HepG2 (cell line): ENCODE results near the gene SLC51B. TPM values are rescaled to one million over a fixed set of nuclear protein-coding genes. Genes with fewer than 3 reads are reported as not detected.

Source experiments
- BRCA1 ChIP-seq: sonication (generic); formaldehyde crosslinking; IDR thresholded peaks from 2 replicates; pipeline ENCODE4 v1.4.0; 2020; ENCODE audit warnings: missing genetic modification reagents
- CEBPG ChIP-seq: IDR thresholded peaks from 2 replicates; pipeline ENCODE4 v1.6.1; 2016
- KLF12 ChIP-seq: sonication (generic); formaldehyde crosslinking; IDR thresholded peaks from 2 replicates; pipeline ENCODE4 v1.4.0; 2020; ENCODE audit warnings: missing genetic modification reagents, borderline replicate concordance
- MEIS2 ChIP-seq: sonication (generic); formaldehyde crosslinking; IDR thresholded peaks from 2 replicates; pipeline ENCODE4 v1.9.0; 2021; ENCODE audit warnings: mild to moderate bottlenecking, missing genetic modification reagents
- PCBP2 ChIP-seq: fragments of 200-400 bp; formaldehyde crosslinking; optimal IDR thresholded peaks from 2 replicates; pipeline ENCODE3; 2018; ENCODE audit warnings: low read length, low read depth; ENCODE audit not compliant: poor library complexity, severe bottlenecking
- SKI ChIP-seq: fragments of 450-650 bp; IDR thresholded peaks from one replicate; pipeline ENCODE4 v1.6.1; 2018; ENCODE audit warnings: mild to moderate bottlenecking; ENCODE audit not compliant: partially characterized antibody
- SNAPC4 ChIP-seq: sonication (generic); formaldehyde crosslinking; IDR thresholded peaks from 2 replicates; pipeline ENCODE4 v1.4.0; 2020; ENCODE audit warnings: mild to moderate bottlenecking, missing genetic modification reagents
- ZFP37 ChIP-seq: sonication (generic); formaldehyde crosslinking; IDR thresholded peaks from 2 replicates; pipeline ENCODE4 v1.4.0; 2020; ENCODE audit warnings: missing genetic modification reagents, borderline replicate concordance
- ZNF101 ChIP-seq: sonication (generic); formaldehyde crosslinking; IDR thresholded peaks from 2 replicates; pipeline ENCODE4 v1.4.0; 2020; ENCODE audit warnings: mild to moderate bottlenecking, low read depth, missing genetic modification reagents, borderline replicate concordance
- ZNF260 ChIP-seq: sonication (generic); formaldehyde crosslinking; IDR thresholded peaks from 2 replicates; pipeline ENCODE4 v1.4.0; 2020; ENCODE audit warnings: missing genetic modification reagents, low read depth, mild to moderate bottlenecking, borderline replicate concordance
- ZNF543 ChIP-seq: sonication (generic); formaldehyde crosslinking; IDR thresholded peaks from 2 replicates; pipeline ENCODE4 v1.4.0; 2020; ENCODE audit warnings: mild to moderate bottlenecking, missing genetic modification reagents
- ZNF607 ChIP-seq: sonication (generic); formaldehyde crosslinking; IDR thresholded peaks from 2 replicates; pipeline ENCODE4 v1.5.1; 2020; ENCODE audit warnings: missing genetic modification reagents, mild to moderate bottlenecking, borderline replicate concordance
- polyA plus RNA-seq, 8 experiments: library from polyadenylated mRNA; depleted of rRNA in 3 of 8; stranded (reverse) in 7 of 8; unstranded in 1 of 8; fragments of >200 nt; fragmentation: Illumina TruSeq in 4 of 8; extraction: Trizol in 4 of 8; gene quantifications; 2 replicates each; pipeline versions ENCODE4 v1.2.1 to v1.2.3, GENCODE V29; 2011 to 2016; ENCODE audit warnings: low read depth in 4 of 8, missing spikeins in 1 of 8, mixed read lengths in 1 of 8; ENCODE audit not compliant: insufficient read depth in 1 of 8
- total RNA-seq, 5 experiments: library from RNA; depleted of rRNA; stranded (reverse); fragments of >200 nt; fragmentation: Illumina TruSeq; extraction: Trizol; gene quantifications; 2 replicates each; pipeline ENCODE4 v1.2.3, GENCODE V29; 2016; ENCODE audit warnings: low read depth in 1 of 5
- TF ChIP-seq, protein P1 (sequence below), 2 experiments: sonication (generic) in 1 of 2; formaldehyde crosslinking in 1 of 2; IDR thresholded peaks; 2 replicates each; pipeline versions ENCODE4 v1.6.1 to v1.9.0; 2014 to 2022; ENCODE audit warnings: antibody characterized with exemption in 1 of 2, borderline replicate concordance in 1 of 2, inconsistent platforms in 1 of 2, low read depth in 1 of 2, missing genetic modification reagents in 1 of 2
- TF ChIP-seq, protein P2 (sequence below): sonication (generic); formaldehyde crosslinking; IDR thresholded peaks from 2 replicates; pipeline ENCODE4 v1.5.0; 2020; ENCODE audit warnings: mild to moderate bottlenecking, missing genetic modification reagents

SLC51B gene
- total and polyA plus RNA-seq, 2 of the 13 experiments (the other 11 are each of a cell fraction or from before 2014, with no cell fraction given), result 14.9 to 17.1 TPM

GRCh38 chr15:65056868-65057548 lies 11.8 kb downstream of the SLC51B start (continued):
- TF ChIP-seq, protein P1, sequence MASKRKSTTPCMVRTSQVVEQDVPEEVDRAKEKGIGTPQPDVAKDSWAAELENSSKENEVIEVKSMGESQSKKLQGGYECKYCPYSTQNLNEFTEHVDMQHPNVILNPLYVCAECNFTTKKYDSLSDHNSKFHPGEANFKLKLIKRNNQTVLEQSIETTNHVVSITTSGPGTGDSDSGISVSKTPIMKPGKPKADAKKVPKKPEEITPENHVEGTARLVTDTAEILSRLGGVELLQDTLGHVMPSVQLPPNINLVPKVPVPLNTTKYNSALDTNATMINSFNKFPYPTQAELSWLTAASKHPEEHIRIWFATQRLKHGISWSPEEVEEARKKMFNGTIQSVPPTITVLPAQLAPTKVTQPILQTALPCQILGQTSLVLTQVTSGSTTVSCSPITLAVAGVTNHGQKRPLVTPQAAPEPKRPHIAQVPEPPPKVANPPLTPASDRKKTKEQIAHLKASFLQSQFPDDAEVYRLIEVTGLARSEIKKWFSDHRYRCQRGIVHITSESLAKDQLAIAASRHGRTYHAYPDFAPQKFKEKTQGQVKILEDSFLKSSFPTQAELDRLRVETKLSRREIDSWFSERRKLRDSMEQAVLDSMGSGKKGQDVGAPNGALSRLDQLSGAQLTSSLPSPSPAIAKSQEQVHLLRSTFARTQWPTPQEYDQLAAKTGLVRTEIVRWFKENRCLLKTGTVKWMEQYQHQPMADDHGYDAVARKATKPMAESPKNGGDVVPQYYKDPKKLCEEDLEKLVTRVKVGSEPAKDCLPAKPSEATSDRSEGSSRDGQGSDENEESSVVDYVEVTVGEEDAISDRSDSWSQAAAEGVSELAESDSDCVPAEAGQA (IDR thresholded peaks at IDR 0.05; ENCODE audit: low read depth), result peak; percentile 21; the same call in 1 of the 2 replicates
- TF ChIP-seq, protein P1 (CRISPR knock-in tag; IDR thresholded peaks at IDR 0.05; ENCODE audit: borderline replicate concordance), result no peak
- TF ChIP-seq CEBPG (CRISPR knock-in tag) (peak; percentile 53; the same call in 1 of the 2 replicates), SKI (peak; percentile 64), ZNF543 (CRISPR knock-in tag) (no peak), MEIS2 (CRISPR knock-in tag) (peak; percentile 33; the same call in 1 of the 2 replicates), ZNF607 (CRISPR knock-in tag) (no peak), BRCA1 (CRISPR knock-in tag) (no peak), SNAPC4 (CRISPR knock-in tag) (no peak), ZNF260 (no peak), ZNF101 (no peak), ZFP37 (CRISPR knock-in tag) (0 out of 2 replicates have a peak, but pooled peaks have one; percentile 36), KLF12 (0 out of 2 replicates have a peak, but pooled peaks have one; percentile 45), PCBP2 (no peak)
- TF ChIP-seq, protein P2, sequence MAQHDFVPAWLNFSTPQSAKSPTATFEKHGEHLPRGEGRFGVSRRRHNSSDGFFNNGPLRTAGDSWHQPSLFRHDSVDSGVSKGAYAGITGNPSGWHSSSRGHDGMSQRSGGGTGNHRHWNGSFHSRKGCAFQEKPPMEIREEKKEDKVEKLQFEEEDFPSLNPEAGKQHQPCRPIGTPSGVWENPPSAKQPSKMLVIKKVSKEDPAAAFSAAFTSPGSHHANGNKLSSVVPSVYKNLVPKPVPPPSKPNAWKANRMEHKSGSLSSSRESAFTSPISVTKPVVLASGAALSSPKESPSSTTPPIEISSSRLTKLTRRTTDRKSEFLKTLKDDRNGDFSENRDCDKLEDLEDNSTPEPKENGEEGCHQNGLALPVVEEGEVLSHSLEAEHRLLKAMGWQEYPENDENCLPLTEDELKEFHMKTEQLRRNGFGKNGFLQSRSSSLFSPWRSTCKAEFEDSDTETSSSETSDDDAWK, result no peak
